Loucy (cell line): ENCODE results near the gene CAMSAP1.

Experiments
- EZH2phosphoT487 ChIP-seq: fragments of 200-600 bp; IDR thresholded peaks from 2 replicates; pipeline ENCODE4 v1.6.1; 2018; ENCODE audit warnings: antibody characterized with exemption, mild to moderate bottlenecking, moderate library complexity, borderline replicate concordance
- TF ChIP-seq, protein P1 (sequence below): fragments of 200-600 bp; sonication (generic); conservative IDR thresholded peaks from 2 replicates; pipeline ENCODE4 v1.5.1; 2014; ENCODE audit warnings: mild to moderate bottlenecking, antibody characterized with exemption, low read length

DNA sequence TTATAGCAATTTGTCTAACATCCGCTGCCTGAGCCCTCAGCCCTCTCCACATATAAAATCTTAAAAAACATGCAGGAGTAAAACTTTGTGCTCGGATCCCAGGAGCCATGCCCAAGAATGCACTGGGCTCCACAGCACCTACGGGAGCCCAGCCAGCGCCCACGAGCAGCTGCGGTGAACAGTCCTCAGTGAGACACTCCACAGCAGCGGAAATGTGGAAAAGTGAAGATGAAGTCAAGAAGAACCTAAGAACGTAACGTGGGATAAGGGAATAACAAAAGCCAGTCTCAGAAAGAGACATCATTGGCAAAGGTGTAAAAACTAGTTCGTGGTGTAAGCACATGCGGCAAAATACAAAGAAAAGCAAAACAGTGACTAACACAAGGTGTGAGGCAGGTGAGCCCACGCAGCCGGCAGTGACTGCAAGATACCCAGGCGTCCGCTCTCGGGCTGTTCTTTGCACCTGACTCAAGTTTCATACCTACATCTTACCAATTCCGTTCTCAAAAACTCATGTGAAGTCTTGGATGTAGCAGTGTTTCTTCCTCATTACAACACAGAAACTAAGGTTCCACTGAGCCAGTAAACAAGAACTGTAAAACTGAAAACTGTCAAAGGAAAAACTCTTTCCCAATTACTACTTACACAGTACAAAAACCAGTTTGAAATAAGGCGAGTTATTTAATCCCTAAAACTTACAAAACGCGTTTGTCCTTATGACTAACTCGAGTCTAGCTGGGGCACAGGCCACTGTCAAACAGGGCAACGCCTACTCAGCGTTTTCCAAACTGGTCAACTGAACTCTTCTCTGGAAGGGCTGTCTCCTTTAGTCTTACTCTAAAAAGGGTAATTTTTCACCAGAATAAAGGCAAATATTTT, 1.7 kb downstream of the CAMSAP1 start:
- TF ChIP-seq, protein P1, sequence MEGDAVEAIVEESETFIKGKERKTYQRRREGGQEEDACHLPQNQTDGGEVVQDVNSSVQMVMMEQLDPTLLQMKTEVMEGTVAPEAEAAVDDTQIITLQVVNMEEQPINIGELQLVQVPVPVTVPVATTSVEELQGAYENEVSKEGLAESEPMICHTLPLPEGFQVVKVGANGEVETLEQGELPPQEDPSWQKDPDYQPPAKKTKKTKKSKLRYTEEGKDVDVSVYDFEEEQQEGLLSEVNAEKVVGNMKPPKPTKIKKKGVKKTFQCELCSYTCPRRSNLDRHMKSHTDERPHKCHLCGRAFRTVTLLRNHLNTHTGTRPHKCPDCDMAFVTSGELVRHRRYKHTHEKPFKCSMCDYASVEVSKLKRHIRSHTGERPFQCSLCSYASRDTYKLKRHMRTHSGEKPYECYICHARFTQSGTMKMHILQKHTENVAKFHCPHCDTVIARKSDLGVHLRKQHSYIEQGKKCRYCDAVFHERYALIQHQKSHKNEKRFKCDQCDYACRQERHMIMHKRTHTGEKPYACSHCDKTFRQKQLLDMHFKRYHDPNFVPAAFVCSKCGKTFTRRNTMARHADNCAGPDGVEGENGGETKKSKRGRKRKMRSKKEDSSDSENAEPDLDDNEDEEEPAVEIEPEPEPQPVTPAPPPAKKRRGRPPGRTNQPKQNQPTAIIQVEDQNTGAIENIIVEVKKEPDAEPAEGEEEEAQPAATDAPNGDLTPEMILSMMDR, result no peak
- no peak for TF ChIP-seq EZH2phosphoT487
